ENCODE measurements around the gene FAM163B.

GRCh38 chr9:133608382-133608781, 807 bp downstream of the FAM163B start:
- TF ChIP-seq CTCF (IDR thresholded peaks at IDR 0.05 in 8 of 11, conservative IDR thresholded peaks at IDR 0.05 in 3 of 11) (no peak), POLR2A (IDR thresholded peaks at IDR 0.05) (no peak)
